Measurements from ENCODE around the gene RNF130.

Gene RNF130

DNA sequence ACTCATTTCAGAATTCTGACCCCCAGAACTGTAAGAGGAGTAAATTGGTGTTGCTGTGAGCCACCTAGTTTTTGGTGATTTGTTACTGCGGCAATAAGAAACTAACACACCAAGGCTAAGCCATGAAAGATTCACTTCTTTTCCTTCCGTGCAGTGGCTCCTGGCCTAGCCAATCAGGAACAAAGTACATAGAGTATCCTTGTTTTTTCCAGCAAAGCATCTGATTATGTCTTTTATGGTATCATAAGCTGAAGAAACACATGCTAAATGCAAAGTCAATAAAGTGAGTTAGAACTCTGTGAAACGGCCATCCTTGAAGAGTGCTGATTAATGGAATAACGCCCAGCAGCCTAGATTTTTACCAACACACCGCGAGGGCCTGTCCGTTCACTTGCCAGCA is 11.4 kb downstream of the RNF130 start:
- TF ChIP-seq MAX (IDR thresholded peaks at IDR 0.05) (no peak), NFIC (IDR thresholded peaks at IDR 0.05) (no peak), ZBTB7A (IDR thresholded peaks at IDR 0.05; ENCODE audit: low read depth) (no peak), TAF1 (IDR thresholded peaks at IDR 0.05; ENCODE audit: low read depth) (no peak), RAD21 (IDR thresholded peaks at IDR 0.05; ENCODE audit: low read depth) (no peak), TEAD4 (IDR thresholded peaks at IDR 0.05) (no peak), FOXM1 (IDR thresholded peaks at IDR 0.05; ENCODE audit: borderline replicate concordance, low read depth) (no peak), YY1 (IDR thresholded peaks at IDR 0.05; ENCODE audit: low read depth) (no peak), EGR1 (IDR thresholded peaks at IDR 0.05) (no peak), USF1 (IDR thresholded peaks at IDR 0.05) (no peak), REST (IDR thresholded peaks at IDR 0.05; ENCODE audit: low read depth) (no peak), CEBPB (IDR thresholded peaks at IDR 0.05) (no peak), EP300 (IDR thresholded peaks at IDR 0.05; ENCODE audit: borderline replicate concordance) (no peak), CREB1 (IDR thresholded peaks at IDR 0.05; ENCODE audit: low read depth) (no peak), TCF12 (IDR thresholded peaks at IDR 0.05; ENCODE audit: low read depth) (no peak)

DNA sequence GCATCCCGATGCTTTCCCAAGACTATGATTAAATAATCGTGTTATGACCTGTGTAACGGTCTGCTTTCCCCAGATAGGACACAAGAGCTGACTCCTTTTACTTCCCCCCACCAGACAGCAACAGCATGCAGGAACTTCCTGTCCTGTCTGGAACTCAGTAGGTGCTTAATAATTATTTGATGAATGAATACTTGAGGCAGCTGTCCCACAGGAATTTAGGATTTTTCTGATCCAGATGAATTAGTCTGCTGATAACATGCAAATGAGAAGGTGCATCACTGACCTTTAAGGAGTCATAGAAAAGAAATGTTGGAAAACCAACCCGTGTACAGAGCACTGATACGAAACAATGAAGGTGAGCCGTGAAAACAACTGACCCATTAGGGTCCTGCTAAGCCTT is 12.2 kb downstream of the RNF130 start:
- TF ChIP-seq EP300 (IDR thresholded peaks at IDR 0.05; ENCODE audit: borderline replicate concordance) (no peak), REST (IDR thresholded peaks at IDR 0.05; ENCODE audit: low read depth) (no peak), TEAD4 (IDR thresholded peaks at IDR 0.05) (no peak), CREB1 (IDR thresholded peaks at IDR 0.05; ENCODE audit: low read depth) (no peak), TCF12 (IDR thresholded peaks at IDR 0.05; ENCODE audit: low read depth) (no peak), TAF1 (IDR thresholded peaks at IDR 0.05; ENCODE audit: low read depth) (no peak), USF1 (IDR thresholded peaks at IDR 0.05) (no peak), ZBTB7A (IDR thresholded peaks at IDR 0.05; ENCODE audit: low read depth) (no peak), CEBPB (IDR thresholded peaks at IDR 0.05) (no peak), FOXM1 (IDR thresholded peaks at IDR 0.05; ENCODE audit: borderline replicate concordance, low read depth) (no peak), EGR1 (IDR thresholded peaks at IDR 0.05) (no peak)

DNA sequence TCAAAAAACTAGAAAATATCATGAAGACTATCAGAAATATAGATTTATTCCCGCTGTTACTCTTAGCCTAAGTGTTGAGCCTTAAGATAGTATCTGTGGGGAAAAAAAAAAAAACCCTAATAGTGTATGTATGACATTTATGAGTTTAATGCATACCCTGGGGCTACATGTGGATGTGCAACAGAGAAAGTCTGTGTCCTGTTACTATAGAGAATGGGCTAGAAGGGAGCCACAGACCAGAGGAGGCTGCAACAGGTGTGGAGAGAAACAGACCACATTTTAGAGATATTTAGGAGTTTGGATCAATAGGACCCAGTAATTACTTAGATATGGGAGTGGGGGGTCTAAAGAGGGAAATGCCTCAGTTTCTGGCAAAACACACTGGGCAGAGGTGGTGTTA is 15.4 kb downstream of the RNF130 start:
- TF ChIP-seq RAD21 (IDR thresholded peaks at IDR 0.05; ENCODE audit: low read depth) (no peak), EGR1 (IDR thresholded peaks at IDR 0.05) (no peak), ZBTB7A (IDR thresholded peaks at IDR 0.05; ENCODE audit: low read depth) (no peak), TCF12 (IDR thresholded peaks at IDR 0.05; ENCODE audit: low read depth) (no peak)

DNA sequence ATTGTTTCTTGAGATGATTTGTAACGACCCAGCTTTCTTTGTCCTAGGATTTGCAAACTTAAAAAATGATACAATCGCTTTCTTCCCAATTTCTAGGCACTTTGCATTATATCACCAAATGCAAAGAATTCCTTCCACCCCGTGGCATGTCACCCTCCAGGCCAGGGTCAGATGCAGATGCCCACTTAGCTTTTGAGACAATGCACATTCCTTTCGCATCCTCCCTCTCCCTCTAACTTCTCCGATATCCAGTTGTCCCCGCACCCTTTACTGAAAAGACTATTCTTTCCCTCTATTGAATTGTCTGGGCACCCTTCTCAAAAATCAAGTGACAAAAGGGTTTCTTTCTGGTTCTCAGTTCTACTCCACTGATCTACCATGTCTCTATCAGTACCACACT is 17.3 kb downstream of the RNF130 start:
- no peak for TF ChIP-seq RAD21 (IDR thresholded peaks at IDR 0.05; ENCODE audit: low read depth)

DNA sequence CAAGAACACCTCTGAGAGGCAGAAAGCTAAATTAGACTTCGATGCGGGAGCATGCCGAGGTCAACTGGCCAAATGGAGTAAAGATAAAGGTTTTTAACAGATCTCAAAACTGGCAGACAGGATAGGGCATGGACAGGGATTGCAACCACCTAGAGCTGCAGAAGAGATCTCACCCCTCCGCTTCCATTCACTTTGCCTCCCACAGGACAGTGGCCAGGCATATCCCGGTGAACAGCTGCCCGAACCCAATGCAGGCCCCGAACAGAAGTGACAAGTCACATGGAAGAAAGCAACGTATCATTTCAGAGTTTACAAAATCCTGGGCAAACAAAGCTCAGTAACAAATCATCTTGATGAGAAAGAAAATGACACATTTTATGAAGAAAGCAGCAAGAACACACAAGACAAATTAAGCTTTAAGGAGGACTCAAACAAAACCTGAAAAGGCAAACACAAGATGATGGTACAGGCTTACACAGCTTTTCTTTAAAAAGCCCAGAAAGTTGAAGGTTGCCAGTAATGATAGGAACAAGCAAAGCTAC is 18.4 kb downstream of the RNF130 start:
- TF ChIP-seq TCF12 (IDR thresholded peaks at IDR 0.05; ENCODE audit: low read depth) (no peak), CEBPB (IDR thresholded peaks at IDR 0.05) (no peak), RAD21 (IDR thresholded peaks at IDR 0.05; ENCODE audit: low read depth) (no peak), EP300 (IDR thresholded peaks at IDR 0.05; ENCODE audit: borderline replicate concordance) (no peak), EGR1 (IDR thresholded peaks at IDR 0.05) (no peak), TAF1 (IDR thresholded peaks at IDR 0.05; ENCODE audit: low read depth) (no peak), MAX (IDR thresholded peaks at IDR 0.05) (no peak), REST (IDR thresholded peaks at IDR 0.05; ENCODE audit: low read depth) (no peak), USF1 (IDR thresholded peaks at IDR 0.05) (no peak), NFIC (IDR thresholded peaks at IDR 0.05) (no peak), CREB1 (IDR thresholded peaks at IDR 0.05; ENCODE audit: low read depth) (no peak), FOXM1 (IDR thresholded peaks at IDR 0.05; ENCODE audit: borderline replicate concordance, low read depth) (no peak), YY1 (IDR thresholded peaks at IDR 0.05; ENCODE audit: low read depth) (no peak), ZBTB7A (IDR thresholded peaks at IDR 0.05; ENCODE audit: low read depth) (no peak), TEAD4 (IDR thresholded peaks at IDR 0.05) (no peak)
